ACHN (cell line): ENCODE data around the gene IRF5.
"Not testable (repeated sequence)": the region's sequence is repeated elsewhere in the genome, so short reads cannot be mapped to it uniquely, and the experiment has no call there.

Experiments
- DNase-seq: peaks from one replicate; pipeline ENCODE4 v3.0.0-alpha.2; 2015
- in situ Hi-C: cut with HindIII; loops from 2 replicates; pipeline ENCODE4 v1.10.0; 2017; ENCODE audit warnings: low sequenced_read_pairs, low pct_ligation_motif_present, low pct_unique_long_range_greater_than_20kb

Gene IRF5

GRCh38 chr7:128904381-128905197 is 33.1 kb upstream of the IRF5 start:
- DNase-seq, result peak; percentile 82
- in situ Hi-C loops, result no loop called here

- DNase-seq, result no peak
- in situ Hi-C loops, result no loop called here
These were observed 31.5 kb upstream of the IRF5 start for GRCh38 chr7:128906001-128906765.

GRCh38 chr7:128906766-128907559 is 30.8 kb upstream of the IRF5 start:
- no peak for DNase-seq
- in situ Hi-C loops, result no loop called here

- DNase-seq, result no peak
- in situ Hi-C loops, result no loop called here
These were observed 28.7 kb upstream of the IRF5 start for GRCh38 chr7:128908750-128909624.

- peak; percentile 98 for DNase-seq
- in situ Hi-C loops, result no loop called here
These were observed 27.8 kb upstream of the IRF5 start for GRCh38 chr7:128909625-128910568.

- DNase-seq, result peak; percentile 74
These were observed 27.2 kb upstream of the IRF5 start, which contains the start of gene KCP for GRCh38 chr7:128910569-128910945. TSS of gene KCP (minus strand) at chr7:128910709. CDS start at chr7:128910676, 33 bp downstream.

GRCh38 chr7:128911423-128912031 is 26.2 kb upstream of the IRF5 start:
- DNase-seq, result peak; percentile 71
- in situ Hi-C loops, result no loop called here

More at GRCh38 chr7:128910569-128910945, 27.2 kb upstream of the IRF5 start, which contains the start of gene KCP:
- in situ Hi-C loops, result no loop called here

GRCh38 chr7:128912281-128912680 is 25.4 kb upstream of the IRF5 start:
- DNase-seq, result no peak
- in situ Hi-C loops, result no loop called here

GRCh38 chr7:128912709-128913495 is 24.8 kb upstream of the IRF5 start:
- DNase-seq, in situ Hi-C loops: not testable (repeated sequence)

GRCh38 chr7:128913870-128914565 is 23.7 kb upstream of the IRF5 start:
- no peak for DNase-seq
- in situ Hi-C loops, result no loop called here

GRCh38 chr7:128914566-128915151 is 23.1 kb upstream of the IRF5 start:
- DNase-seq, result no peak
- in situ Hi-C loops, result no loop called here

GRCh38 chr7:128915271-128915819 is 22.4 kb upstream of the IRF5 start:
- no peak for DNase-seq
- in situ Hi-C loops, result no loop called here

GRCh38 chr7:128915841-128916642 is 21.7 kb upstream of the IRF5 start:
- DNase-seq, result no peak
- in situ Hi-C loops, result no loop called here

GRCh38 chr7:128916643-128916915 is 21.1 kb upstream of the IRF5 start:
- DNase-seq, result no peak
- in situ Hi-C loops, result no loop called here
